Skeletal muscle tissue (tissue), 4 donors: ENCODE measurements around the gene HKDC1. TPM values are rescaled to one million over a fixed set of nuclear protein-coding genes. Genes with fewer than 3 reads are reported as not detected.
"Not testable (repeated sequence)": the region's sequence is repeated elsewhere in the genome, so short reads cannot be mapped to it uniquely, and the experiment has no call there.

ENCODE experiments used
- H3K27ac ChIP-seq: one replicate; pipeline ENCODE4 v1.7.0; 2013; ENCODE audit warnings: mild to moderate bottlenecking, low read depth, low read length, inconsistent platforms
- H3K27me3 ChIP-seq, 3 donors: one replicate each; pipeline ENCODE4 v1.7.0; 2013; ENCODE audit warnings: low read length in 3 of 3; ENCODE audit not compliant: control insufficient read depth in 3 of 3, insufficient read depth in 3 of 3
- H3K36me3 ChIP-seq, 3 donors: one replicate each; pipeline ENCODE4 v1.7.0; 2013; ENCODE audit warnings: low read length in 3 of 3; ENCODE audit not compliant: control insufficient read depth in 3 of 3, insufficient read depth in 3 of 3
- H3K4me1 ChIP-seq, 3 donors: one replicate each; pipeline ENCODE4 v1.7.0; 2013; ENCODE audit warnings: low read length in 3 of 3, mild to moderate bottlenecking in 3 of 3; ENCODE audit not compliant: control insufficient read depth in 3 of 3, insufficient read depth in 3 of 3
- H3K4me3 ChIP-seq, 3 donors: one replicate each; pipeline ENCODE4 v1.7.0; 2013; ENCODE audit warnings: low read length in 3 of 3
- H3K9ac ChIP-seq, 3 donors: one replicate each; pipeline ENCODE4 v1.7.0; 2013; ENCODE audit warnings: low read length in 3 of 3, mild to moderate bottlenecking in 3 of 3, moderate library complexity in 2 of 3, low read depth in 1 of 3
- H3K9me3 ChIP-seq, 3 donors: one replicate each; pipeline ENCODE4 v1.7.0; 2013; ENCODE audit warnings: low read length in 3 of 3; ENCODE audit not compliant: control insufficient read depth in 3 of 3
- total RNA-seq: library from RNA; depleted of rRNA; stranded (reverse); fragments of >200 nt; gene quantifications from one replicate; pipeline ENCODE4 v1.2.3, GENCODE V29; 2014
- donor health status: Osteomylitis.

The HKDC1 gene
- total RNA-seq, 1 donor from 2014 or later = not detected

- Histone ChIP-seq H3K36me3 (no peaks in the 10 kb centered on the region), H3K9ac (no peak overlapping the region), H3K4me1 (no peaks in the 10 kb centered on the region), H3K4me3 (no peak overlapping the region), H3K27ac (no peak overlapping the region), H3K9me3 (no peaks in the 10 kb centered on the region), H3K27me3 (peaks cover 0 to 2% (median 0%) of the 10 kb centered on the region in 3 donors)
Measured at GRCh38 chr10:69292459-69292858, 72.3 kb downstream of the HKDC1 start.

GRCh38 chr10:69295027-69295636 lies 75.0 kb downstream of the HKDC1 start:
- H3K27ac ChIP-seq = no peak overlapping the region

GRCh38 chr10:69303632-69304051 lies 83.5 kb downstream of the HKDC1 start:
- Histone ChIP-seq H3K9me3 (no peaks in the 10 kb centered on the region), H3K9ac (no peak overlapping the region), H3K4me1 (no peaks in the 10 kb centered on the region), H3K27ac (no peak overlapping the region), H3K36me3 (no peaks in the 10 kb centered on the region), H3K27me3 (no peaks in the 10 kb centered on the region), H3K4me3 (no peak overlapping the region)

More at GRCh38 chr10:69295027-69295636, 75.0 kb downstream of the HKDC1 start:
- Histone ChIP-seq H3K36me3 (no peaks in the 10 kb centered on the region), H3K4me3 (no peak overlapping the region), H3K4me1 (no peaks in the 10 kb centered on the region), H3K9ac (no peak overlapping the region), H3K9me3 (no peaks in the 10 kb centered on the region), H3K27me3 (no peaks in the 10 kb centered on the region)

- no peaks in the 10 kb centered on the region for H3K27me3 ChIP-seq
- no peak overlapping the region for H3K9ac ChIP-seq
- H3K9me3 ChIP-seq = no peaks in the 10 kb centered on the region
- no peak overlapping the region for H3K4me3 ChIP-seq
- H3K36me3 ChIP-seq = no peaks in the 10 kb centered on the region
- no peak overlapping the region for H3K27ac ChIP-seq
- H3K4me1 ChIP-seq = no peaks in the 10 kb centered on the region
Measured at GRCh38 chr10:69306421-69306820, 86.3 kb downstream of the HKDC1 start.

- H3K27ac ChIP-seq = no peak overlapping the region
- no peak overlapping the region for H3K4me3 ChIP-seq
- H3K9me3 ChIP-seq = no peaks in the 10 kb centered on the region
- H3K27me3 ChIP-seq = no peaks in the 10 kb centered on the region
- no peaks in the 10 kb centered on the region for H3K36me3 ChIP-seq
- H3K9ac ChIP-seq = no peak overlapping the region
- no peaks in the 10 kb centered on the region for H3K4me1 ChIP-seq
Measured at GRCh38 chr10:69307434-69307833, 87.3 kb downstream of the HKDC1 start.

GRCh38 chr10:69308304-69308703 lies 88.2 kb downstream of the HKDC1 start:
- H3K4me1 ChIP-seq, H3K27me3 ChIP-seq, H3K36me3 ChIP-seq: not testable (repeated sequence)

GRCh38 chr10:69311309-69311708 lies 91.2 kb downstream of the HKDC1 start:
- no peaks in the 10 kb centered on the region for H3K9me3 ChIP-seq
- H3K9ac ChIP-seq = no peak overlapping the region
- no peaks in the 10 kb centered on the region for H3K36me3 ChIP-seq
- no peak overlapping the region for H3K4me3 ChIP-seq
- H3K27me3 ChIP-seq = no peaks in the 10 kb centered on the region
- H3K27ac ChIP-seq = no peak overlapping the region
- no peaks in the 10 kb centered on the region for H3K4me1 ChIP-seq

More at GRCh38 chr10:69308304-69308703, 88.2 kb downstream of the HKDC1 start:
- H3K9me3 ChIP-seq, H3K27ac ChIP-seq, H3K4me3 ChIP-seq, H3K9ac ChIP-seq: not testable (repeated sequence)

GRCh38 chr10:69312528-69312927 lies 92.4 kb downstream of the HKDC1 start:
- no peaks in the 10 kb centered on the region for H3K36me3 ChIP-seq
- H3K4me3 ChIP-seq = no peak overlapping the region
- H3K27ac ChIP-seq = no peak overlapping the region
- no peaks in the 10 kb centered on the region for H3K9me3 ChIP-seq
- no peak overlapping the region for H3K9ac ChIP-seq
- no peaks in the 10 kb centered on the region for H3K27me3 ChIP-seq
- peaks cover 0 to 2% (median 0%) of the 10 kb centered on the region in 3 donors for H3K4me1 ChIP-seq

- Histone ChIP-seq H3K27ac (no peak overlapping the region), H3K9me3 (no peaks in the 10 kb centered on the region), H3K27me3 (no peaks in the 10 kb centered on the region), H3K4me3 (no peak overlapping the region), H3K9ac (no peak overlapping the region), H3K36me3 (no peaks in the 10 kb centered on the region), H3K4me1 (peaks cover 10 to 19% (median 13%) of the 10 kb centered on the region in 3 donors)
Measured at GRCh38 chr10:69315100-69315542, 95.0 kb downstream of the HKDC1 start.

GRCh38 chr10:69315610-69316312 lies 95.6 kb downstream of the HKDC1 start:
- Histone ChIP-seq H3K36me3 (no peaks in the 10 kb centered on the region), H3K4me3 (no peak overlapping the region), H3K9ac (no peak overlapping the region), H3K27ac (no peak overlapping the region), H3K27me3 (no peaks in the 10 kb centered on the region), H3K9me3 (no peaks in the 10 kb centered on the region), H3K4me1 (peaks cover 17 to 26% (median 19%) of the 10 kb centered on the region in 3 donors)
